NCI-H345 (cell line): ENCODE measurements around the gene GPR137.

Source experiments
- DNase-seq: peaks from one replicate; lab custom pipeline; 2025; lab: John Stamatoyannopoulos, UW

The GPR137 gene

GRCh38 chr11:64263947-64264317 lies 21.7 kb upstream of the GPR137 start:
- no peak for DNase-seq

DNA sequence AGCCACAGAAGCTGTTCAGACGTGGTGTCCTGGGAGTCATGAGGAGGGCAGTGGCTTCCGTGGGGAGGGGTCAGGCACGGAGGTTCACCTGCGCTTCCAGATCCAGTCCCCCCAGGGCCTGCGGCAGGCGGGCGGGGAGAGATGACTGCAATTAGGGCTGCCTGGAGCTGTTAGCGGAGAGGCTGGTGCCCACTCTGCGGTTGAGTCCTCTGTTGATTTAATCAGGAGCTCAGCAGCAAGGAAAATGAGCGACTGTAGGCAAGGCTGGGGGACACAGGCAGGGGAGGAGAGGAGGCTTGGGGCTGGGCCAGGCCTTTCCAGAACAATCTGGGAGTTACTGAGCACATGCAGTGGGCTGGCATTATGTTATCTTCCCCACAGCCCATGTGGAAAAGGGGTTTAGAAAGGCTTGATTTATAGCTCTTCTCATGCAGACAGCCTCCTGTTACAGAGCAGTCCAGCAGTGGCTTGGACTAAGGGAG lies 21.2 kb upstream of the GPR137 start:
- DNase-seq: no peak

- no peak for DNase-seq
Measured at GRCh38 chr11:64265176-64266160, 20.2 kb upstream of the GPR137 start.

GRCh38 chr11:64266339-64266738 lies 19.3 kb upstream of the GPR137 start:
- DNase-seq: no peak

DNA sequence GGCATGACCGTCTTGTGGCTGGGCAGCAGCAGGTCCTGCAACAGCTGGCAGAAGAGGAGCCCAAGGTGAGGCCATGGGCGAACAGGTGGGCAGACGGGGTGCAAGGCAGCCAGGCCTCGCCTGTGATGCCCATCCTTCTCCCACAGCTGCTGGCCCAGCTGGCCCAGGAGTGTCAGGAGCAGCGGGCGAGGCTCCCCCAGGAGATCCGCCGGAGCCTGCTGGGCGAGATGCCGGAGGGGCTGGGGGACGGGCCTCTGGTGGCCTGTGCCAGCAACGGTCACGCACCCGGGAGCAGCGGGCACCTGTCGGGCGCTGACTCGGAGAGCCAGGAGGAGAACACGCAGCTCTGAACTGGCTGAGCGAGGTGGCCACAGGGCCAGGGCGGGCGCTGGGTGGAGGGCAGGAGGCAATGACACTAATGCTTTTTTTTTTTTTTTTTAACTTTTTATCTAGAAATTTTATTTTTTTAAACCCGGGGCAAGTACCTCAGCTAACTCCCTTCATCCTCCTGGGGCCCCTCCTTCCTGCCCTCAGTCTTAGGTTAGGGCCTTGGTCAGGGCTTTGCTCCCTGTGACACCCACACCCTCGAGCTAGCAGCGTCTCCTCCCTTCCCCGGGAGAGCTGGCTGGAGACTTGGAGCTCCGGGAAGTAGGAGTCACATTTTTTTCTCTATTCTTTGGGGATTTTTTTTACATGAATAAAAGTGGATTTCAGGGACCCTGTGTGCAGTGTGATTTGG lies 18.3 kb upstream of the GPR137 start:
- DNase-seq: peak; percentile 85

GRCh38 chr11:64268025-64268892 lies 17.4 kb upstream of the GPR137 start:
- peak; percentile 64 for DNase-seq

DNA sequence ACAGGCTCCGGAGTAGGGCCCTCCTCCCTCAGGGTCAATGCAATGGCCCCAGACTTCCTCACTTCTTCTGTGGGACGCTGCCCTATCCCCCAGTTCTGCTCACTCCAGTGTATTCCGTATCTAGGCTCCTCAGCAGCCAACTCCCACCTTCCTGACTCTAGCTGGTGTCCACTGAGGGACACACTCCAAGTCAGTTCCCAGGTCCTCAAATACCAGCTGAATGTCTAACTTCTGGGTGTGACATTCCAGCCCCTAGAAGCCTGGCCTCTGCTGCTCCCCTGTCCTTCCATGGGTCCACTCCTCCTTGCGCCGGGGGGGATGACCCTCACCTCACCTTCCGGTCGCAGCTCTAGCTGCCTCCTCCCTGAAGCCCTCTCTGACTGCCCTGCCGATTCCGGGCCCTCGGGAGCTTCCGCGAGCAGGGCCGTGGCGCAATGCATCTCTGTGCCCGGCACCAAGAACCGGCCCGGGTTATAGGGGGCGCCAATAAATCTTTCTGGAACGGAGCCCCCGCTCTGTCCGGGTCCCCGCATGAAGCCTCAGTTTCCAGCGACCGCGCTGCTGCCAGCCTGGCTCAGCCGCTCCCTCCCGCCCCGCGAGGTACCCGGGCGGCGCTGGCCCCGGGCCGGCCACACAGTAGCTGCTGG lies 16.6 kb upstream of the GPR137 start:
- DNase-seq: peak; percentile 43

GRCh38 chr11:64269540-64270220 lies 16.0 kb upstream of the GPR137 start:
- DNase-seq: peak; percentile 99

- no peak for DNase-seq
Measured at GRCh38 chr11:64275031-64275800, 10.4 kb upstream of the GPR137 start.

- DNase-seq: no peak
Measured at GRCh38 chr11:64275841-64276240, 9.8 kb upstream of the GPR137 start.

- no peak for DNase-seq
Measured at GRCh38 chr11:64276653-64277431, 8.8 kb upstream of the GPR137 start.

- DNase-seq: no peak
Measured at GRCh38 chr11:64278576-64279190, 7.0 kb upstream of the GPR137 start.

- DNase-seq: no peak
Measured at GRCh38 chr11:64281957-64282770, 3.5 kb upstream of the GPR137 start.

DNA sequence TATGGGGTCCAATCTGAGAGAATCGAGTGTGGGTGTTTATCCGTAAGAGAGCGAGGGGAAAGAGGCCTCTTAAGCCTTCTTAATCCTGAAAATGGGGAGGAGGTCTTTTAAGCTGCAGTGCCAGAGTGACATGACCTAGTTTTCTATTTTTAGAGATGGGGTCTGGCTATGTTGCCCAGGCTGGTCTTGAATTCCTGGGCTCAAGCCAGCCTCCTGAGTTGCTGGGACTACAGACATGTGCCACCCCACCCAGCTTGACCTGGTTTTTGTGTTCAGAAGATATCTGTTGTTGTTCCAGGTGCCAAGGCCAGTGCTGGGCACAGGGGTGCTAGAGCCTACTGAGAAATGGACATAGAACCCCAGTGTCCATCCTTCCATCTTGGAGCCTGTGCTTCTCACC lies 2.6 kb upstream of the GPR137 start:
- no peak for DNase-seq

- DNase-seq: peak; percentile 96
Measured at GRCh38 chr11:64284048-64284961, 1.3 kb upstream of the GPR137 start, which contains the start of gene BAD. Gene BAD, minus strand, starts transcription at chr11:64284665. Its CDS starts 297 bp downstream, at chr11:64284368.

GRCh38 chr11:64285885-64286800 lies 495 bp downstream of the GPR137 start:
- DNase-seq: peak; percentile 76
